Thoracic aorta (tissue), 2 donors: ENCODE measurements around the gene PHF13. TPM values are rescaled to one million over a fixed set of nuclear protein-coding genes. Genes with fewer than 3 reads are reported as not detected.

ENCODE experiments used
- ATAC-seq: fragments of 150-250 bp; one replicate; pipeline ENCODE4 v1.8.0; 2017; ENCODE audit warnings: low read depth; ENCODE audit not compliant: insufficient number of reproducible peaks, low FRiP score
- DNase-seq: peaks from one replicate; pipeline ENCODE4 v3.0.0-alpha.2; 2020; ENCODE audit warnings: low spot score
- H3K27ac ChIP-seq, 2 donors: fragments of 200-600 bp; sonication (generic); 1 replicate in 1 of 2; 2 replicates in 1 of 2; pipeline ENCODE4 v1.5.1; 2016; ENCODE audit warnings: mild to moderate bottlenecking in 2 of 2, moderate library complexity in 2 of 2
- H3K27me3 ChIP-seq: fragments of 200-600 bp; sonication (generic); replicated peaks from 2 replicates; pipeline ENCODE4 v1.6.0; 2016; ENCODE audit warnings: mild to moderate bottlenecking; ENCODE audit not compliant: insufficient read depth
- H3K36me3 ChIP-seq: fragments of 200-600 bp; sonication (generic); one replicate; pipeline ENCODE4 v1.5.1; 2016
- H3K4me1 ChIP-seq, 2 donors: fragments of 200-600 bp; sonication (generic); 1 replicate in 1 of 2; 2 replicates in 1 of 2; pipeline versions ENCODE4 v1.5.1 to v1.6.0; 2016; ENCODE audit warnings: low read depth in 2 of 2, mild to moderate bottlenecking in 1 of 2; ENCODE audit not compliant: control insufficient read depth in 1 of 2
- H3K4me3 ChIP-seq: fragments of 200-600 bp; sonication (generic); 2 replicates; pipeline ENCODE4 v1.5.1; 2016; ENCODE audit warnings: mild to moderate bottlenecking
- H3K9me3 ChIP-seq: fragments of 200-600 bp; sonication (generic); 2 replicates; pipeline ENCODE4 v1.5.1; 2016
- total RNA-seq, 2 donors: library from RNA; depleted of rRNA; stranded (reverse); fragments of >200 nt; gene quantifications; one replicate each; pipeline versions ENCODE4 v1.1.0 to v1.2.3, GENCODE V29; 2016
- TF ChIP-seq, protein P1 (sequence below): fragments of 200-600 bp; sonication (generic); IDR thresholded peaks from one replicate; pipeline ENCODE4 v1.5.1; 2019; ENCODE audit warnings: antibody characterized with exemption

PHF13 gene
- total RNA-seq, 2 donors from 2014 or later: 14.6 to 17.7 TPM

- Histone ChIP-seq H3K9me3 (no peaks in the 10 kb centered on the region), H3K4me1 (no peaks in the 10 kb centered on the region), H3K36me3 (peaks cover 15% of the 10 kb centered on the region), H3K27me3 (no peaks in the 10 kb centered on the region), H3K4me3 (no peak overlapping the region), H3K27ac (no peak overlapping the region)
- ATAC-seq (no peak), DNase-seq (no peak)
- TF ChIP-seq, protein P1, sequence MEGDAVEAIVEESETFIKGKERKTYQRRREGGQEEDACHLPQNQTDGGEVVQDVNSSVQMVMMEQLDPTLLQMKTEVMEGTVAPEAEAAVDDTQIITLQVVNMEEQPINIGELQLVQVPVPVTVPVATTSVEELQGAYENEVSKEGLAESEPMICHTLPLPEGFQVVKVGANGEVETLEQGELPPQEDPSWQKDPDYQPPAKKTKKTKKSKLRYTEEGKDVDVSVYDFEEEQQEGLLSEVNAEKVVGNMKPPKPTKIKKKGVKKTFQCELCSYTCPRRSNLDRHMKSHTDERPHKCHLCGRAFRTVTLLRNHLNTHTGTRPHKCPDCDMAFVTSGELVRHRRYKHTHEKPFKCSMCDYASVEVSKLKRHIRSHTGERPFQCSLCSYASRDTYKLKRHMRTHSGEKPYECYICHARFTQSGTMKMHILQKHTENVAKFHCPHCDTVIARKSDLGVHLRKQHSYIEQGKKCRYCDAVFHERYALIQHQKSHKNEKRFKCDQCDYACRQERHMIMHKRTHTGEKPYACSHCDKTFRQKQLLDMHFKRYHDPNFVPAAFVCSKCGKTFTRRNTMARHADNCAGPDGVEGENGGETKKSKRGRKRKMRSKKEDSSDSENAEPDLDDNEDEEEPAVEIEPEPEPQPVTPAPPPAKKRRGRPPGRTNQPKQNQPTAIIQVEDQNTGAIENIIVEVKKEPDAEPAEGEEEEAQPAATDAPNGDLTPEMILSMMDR: no peak
Observed at GRCh38 chr1:6666696-6667095, 53.2 kb downstream of the PHF13 start.

- H3K36me3 ChIP-seq: peaks cover 15% of the 10 kb centered on the region
- H3K9me3 ChIP-seq: no peaks in the 10 kb centered on the region
- H3K27ac ChIP-seq: no peak overlapping the region
- no peaks in the 10 kb centered on the region for H3K27me3 ChIP-seq
- DNase-seq: no peak
- TF ChIP-seq, protein P1: no peak
- no peaks in the 10 kb centered on the region for H3K4me1 ChIP-seq
- no peak overlapping the region for H3K4me3 ChIP-seq
- no peak for ATAC-seq
Observed at GRCh38 chr1:6667139-6667538, 53.6 kb downstream of the PHF13 start.

DNA sequence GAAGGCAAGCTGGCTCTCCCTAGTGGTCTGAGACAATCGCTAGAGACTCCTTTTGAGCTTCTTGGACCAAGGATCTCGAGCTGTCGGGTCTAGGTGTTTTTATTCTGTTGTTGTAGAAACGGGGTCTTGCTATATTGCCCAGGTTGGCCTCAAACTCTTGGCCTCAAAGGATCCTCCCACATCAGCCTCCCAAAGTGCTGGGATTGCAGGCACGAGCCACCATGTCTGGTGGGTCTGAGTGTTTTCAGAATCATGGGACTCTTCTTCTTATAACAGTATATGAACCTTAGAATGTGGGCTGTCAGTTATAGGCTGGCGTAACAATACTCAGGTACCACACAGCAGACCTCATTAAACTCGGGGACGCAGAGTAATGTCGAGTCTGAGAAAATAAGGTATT is 55.0 kb downstream of the PHF13 start:
- TF ChIP-seq, protein P1: no peak
- DNase-seq: no peak
- Histone ChIP-seq H3K36me3 (peaks cover 15% of the 10 kb centered on the region), H3K4me1 (no peaks in the 10 kb centered on the region), H3K4me3 (no peak overlapping the region), H3K9me3 (no peaks in the 10 kb centered on the region), H3K27ac (no peak overlapping the region), H3K27me3 (no peaks in the 10 kb centered on the region)
- ATAC-seq: no peak

DNA sequence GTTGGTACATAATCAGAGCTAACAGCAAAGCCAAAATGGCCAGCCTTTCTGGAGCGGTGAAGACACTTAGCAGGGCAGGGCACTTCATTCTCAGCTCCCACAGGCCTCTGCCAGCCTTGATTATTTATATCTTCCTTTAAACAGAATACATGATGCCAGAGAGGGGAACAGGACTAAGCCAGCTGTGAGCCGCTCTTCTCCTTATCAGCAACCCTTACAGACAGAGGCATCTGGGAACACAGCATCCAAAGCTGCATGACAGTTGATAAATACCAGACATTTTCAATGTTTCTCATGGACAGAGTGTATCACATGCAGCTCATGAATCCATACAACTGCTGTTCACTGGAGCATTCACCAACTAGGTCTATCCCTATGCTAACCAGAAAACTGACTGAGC is 59.0 kb downstream of the PHF13 start:
- Histone ChIP-seq H3K27ac (no peak overlapping the region), H3K36me3 (peaks cover 12% of the 10 kb centered on the region), H3K9me3 (no peaks in the 10 kb centered on the region), H3K27me3 (no peaks in the 10 kb centered on the region), H3K4me3 (no peak overlapping the region), H3K4me1 (no peaks in the 10 kb centered on the region)
- ATAC-seq (no peak), DNase-seq (no peak)
- TF ChIP-seq, protein P1: no peak

Other genes starting within 250 kb of the PHF13 start
- 10 to 100 TPM; 23.7 to 33.0 TPM for gene ACOT7, start 220.0 kb upstream of the PHF13 start, total RNA-seq
- not detected for gene HES2, start 193.8 kb upstream of the PHF13 start, total RNA-seq
- not detected for gene ESPN, start 189.0 kb upstream of the PHF13 start, total RNA-seq
- gene TNFRSF25, start 147.6 kb upstream of the PHF13 start, total RNA-seq: 10 to 100 TPM in 1 of 2 donors, 1 to 10 TPM in 1; 9.5 to 48.2 TPM
- 10 to 100 TPM; 23.4 to 32.9 TPM for gene PLEKHG5, start 122.1 kb upstream of the PHF13 start, total RNA-seq
- gene NOL9, start 59.2 kb upstream of the PHF13 start, total RNA-seq: 10 to 100 TPM; 15.3 to 38.9 TPM
- gene TAS1R1, start 58.4 kb upstream of the PHF13 start, total RNA-seq: under 1 TPM in 1 of 2 donors, not detected in 1; 0.81 TPM
- 10 to 100 TPM; 20.7 to 28.9 TPM for gene ZBTB48, start 33.7 kb upstream of the PHF13 start, total RNA-seq
- gene KLHL21, start 10.9 kb upstream of the PHF13 start, total RNA-seq: 100 to 1,000 TPM; 142 to 156 TPM
- 10 to 100 TPM; 14.1 to 18.7 TPM for gene THAP3, start 11.1 kb downstream of the PHF13 start, total RNA-seq
- gene DNAJC11, start 88.1 kb downstream of the PHF13 start, total RNA-seq: 10 to 100 TPM; 19.4 to 40.4 TPM
- gene CAMTA1, start 171.7 kb downstream of the PHF13 start, total RNA-seq: 100 to 1,000 TPM; 105 to 113 TPM